Neural cell (in vitro differentiated cells): Measurements from ENCODE around the gene ANAPC2. TPM values are rescaled to one million over a fixed set of nuclear protein-coding genes. Genes with fewer than 3 reads are reported as not detected.

ENCODE experiments used
- H2AFZ ChIP-seq: fragments of 200-600, 300-800 bp; sonication (generic), shearing (Covaris generic); 2 replicates; pipeline ENCODE4 v1.6.0; 2014; ENCODE audit warnings: low read depth, mild to moderate bottlenecking, antibody characterized with exemption, low read length, moderate library complexity
- H3F3A ChIP-seq: fragments of 200-600 bp; shearing (Covaris generic); 2 replicates; pipeline ENCODE4 v1.6.1; 2016; ENCODE audit warnings: mild to moderate bottlenecking, moderate library complexity, mixed read lengths, antibody characterized with exemption, low read length; ENCODE audit not compliant: insufficient read depth, poor library complexity, severe bottlenecking
- H3K27ac ChIP-seq: fragments of 200-600, 300-800 bp; sonication (generic), shearing (Covaris generic); 2 replicates; pipeline ENCODE4 v1.5.1; 2014; ENCODE audit warnings: mild to moderate bottlenecking, low read length, moderate library complexity
- H3K27me3 ChIP-seq: fragments of 300-800, 200-600 bp; sonication (generic), shearing (Covaris generic); 2 replicates; pipeline ENCODE4 v1.6.0; 2014; ENCODE audit warnings: mild to moderate bottlenecking, low read depth, low read length, moderate library complexity; ENCODE audit not compliant: insufficient read depth
- H3K36me3 ChIP-seq: fragments of 300-800, 200-600 bp; sonication (generic), shearing (Covaris generic); 2 replicates; pipeline ENCODE4 v1.5.1; 2014; ENCODE audit warnings: mild to moderate bottlenecking, antibody characterized with exemption, low read length, moderate library complexity; ENCODE audit not compliant: insufficient read depth
- H3K4me2 ChIP-seq: fragments of 300-800, 200-600 bp; sonication (generic), shearing (Covaris generic); 2 replicates; pipeline ENCODE4 v1.6.0; 2014; ENCODE audit warnings: mild to moderate bottlenecking, low read length
- H3K4me3 ChIP-seq: fragments of 300-800, 200-600 bp; sonication (generic), shearing (Covaris generic); 2 replicates; pipeline ENCODE4 v1.5.1; 2014; ENCODE audit warnings: mild to moderate bottlenecking, low read length, moderate library complexity
- H3K79me2 ChIP-seq: fragments of 200-600 bp; shearing (Covaris generic); replicated peaks from 2 replicates; pipeline ENCODE4 v1.6.0; 2014; ENCODE audit warnings: mild to moderate bottlenecking, low read length, moderate library complexity; ENCODE audit not compliant: insufficient read depth
- H3K9ac ChIP-seq: fragments of 300-800, 200-600 bp; sonication (generic), shearing (Covaris generic); 2 replicates; pipeline ENCODE4 v1.6.1; 2016; ENCODE audit warnings: mild to moderate bottlenecking, low read length, mixed read lengths
- H3K9me2 ChIP-seq: fragments of 200-600 bp; shearing (Covaris generic); 2 replicates; pipeline ENCODE4 v1.6.1; 2016; ENCODE audit warnings: mild to moderate bottlenecking, low read length, mixed read lengths; ENCODE audit not compliant: insufficient read depth
- H3K9me3 ChIP-seq: fragments of 200-600, 300-800 bp; sonication (generic), shearing (Covaris generic); 2 replicates; pipeline ENCODE4 v1.6.1; 2016; ENCODE audit warnings: mild to moderate bottlenecking, mixed run types, low read length, moderate library complexity, mixed read lengths
- H4K20me1 ChIP-seq: fragments of 200-600 bp; shearing (Covaris generic); 2 replicates; pipeline ENCODE4 v1.6.1; 2016; ENCODE audit warnings: mild to moderate bottlenecking, mixed run types; ENCODE audit not compliant: insufficient read depth
- EP300 ChIP-seq: fragments of 450-650 bp; conservative IDR thresholded peaks from 2 replicates; pipeline ENCODE4 v1.6.1; 2014; ENCODE audit warnings: antibody characterized with exemption, mild to moderate bottlenecking, moderate library complexity; ENCODE audit not compliant: poor library complexity, severe bottlenecking
- EZH2 ChIP-seq: fragments of 200-600, 300-800 bp; shearing (Covaris generic), sonication (generic); IDR thresholded peaks from 2 replicates; pipeline ENCODE4 v1.6.1; 2014; ENCODE audit warnings: antibody characterized with exemption, low read length, borderline replicate concordance, mild to moderate bottlenecking; ENCODE audit not compliant: insufficient read depth, poor library complexity, severe bottlenecking
- MXI1 ChIP-seq: fragments of 450-650 bp; conservative IDR thresholded peaks from 2 replicates; pipeline ENCODE4 v1.6.1; 2014; ENCODE audit warnings: antibody characterized with exemption, mild to moderate bottlenecking; ENCODE audit not compliant: poor library complexity, severe bottlenecking
- POLR2AphosphoS5 ChIP-seq: IDR thresholded peaks from 2 replicates; pipeline ENCODE4 v1.6.1; 2012
- RAD21 ChIP-seq: fragments of 450-650 bp; conservative IDR thresholded peaks from 2 replicates; pipeline ENCODE4 v1.6.1; 2014; ENCODE audit warnings: antibody characterized with exemption, mild to moderate bottlenecking, moderate library complexity
- SMC3 ChIP-seq: fragments of 450-650 bp; conservative IDR thresholded peaks from 2 replicates; pipeline ENCODE4 v1.6.1; 2014; ENCODE audit warnings: antibody characterized with exemption, mild to moderate bottlenecking, moderate library complexity; ENCODE audit not compliant: poor library complexity
- TAF1 ChIP-seq: IDR thresholded peaks from 2 replicates; pipeline ENCODE4 v1.6.1; 2012; ENCODE audit warnings: low read depth
- polyA plus RNA-seq: library from polyadenylated mRNA; depleted of rRNA; stranded (reverse); fragments of >200 nt; gene quantifications from 2 replicates; pipeline ENCODE4 v1.2.3, GENCODE V29; 2014
- TF ChIP-seq, protein P1 (sequence below): fragments of 450-650 bp; IDR thresholded peaks from 2 replicates; pipeline ENCODE4 v1.5.1; 2014; ENCODE audit warnings: antibody characterized with exemption, mild to moderate bottlenecking, moderate library complexity; ENCODE audit not compliant: poor library complexity, severe bottlenecking
- TF ChIP-seq, protein P2 (sequence below): IDR thresholded peaks from 2 replicates; pipeline ENCODE4 v1.6.1; 2012; ENCODE audit warnings: borderline replicate concordance

The ANAPC2 gene
- polyA plus RNA-seq, 1 donor from 2014 or later = 38.1 TPM

DNA sequence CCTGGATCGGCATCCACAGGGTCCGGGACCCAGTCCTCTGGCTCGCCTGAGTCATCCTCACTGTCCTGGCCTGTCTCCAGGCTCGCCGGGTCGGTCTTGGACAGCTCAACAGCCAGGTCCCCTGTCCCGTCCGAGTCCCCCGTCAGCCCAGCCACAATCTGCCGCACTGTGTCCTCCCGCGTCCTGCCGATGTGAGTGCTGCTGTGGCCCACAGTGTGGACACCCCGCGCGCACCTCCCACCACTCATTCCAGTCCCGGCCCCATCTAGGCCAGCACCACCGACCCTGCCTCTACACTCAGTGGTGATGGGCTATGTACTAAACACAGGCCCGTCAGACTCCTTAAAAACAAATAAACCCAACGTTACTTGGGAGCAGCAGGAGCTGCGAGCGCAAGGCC is 6.7 kb downstream of the ANAPC2 start:
- H3K36me3 ChIP-seq = no peaks in the 10 kb centered on the region
- no peaks in the 10 kb centered on the region for H4K20me1 ChIP-seq
- H3F3A ChIP-seq = no peaks in the 10 kb centered on the region
- H3K27ac ChIP-seq = no peak overlapping the region
- no peaks in the 10 kb centered on the region for H3K9me2 ChIP-seq
- no peaks in the 10 kb centered on the region for H3K79me2 ChIP-seq
- TF ChIP-seq SMC3 (no peak), MXI1 (no peak)
- TF ChIP-seq, protein P1, sequence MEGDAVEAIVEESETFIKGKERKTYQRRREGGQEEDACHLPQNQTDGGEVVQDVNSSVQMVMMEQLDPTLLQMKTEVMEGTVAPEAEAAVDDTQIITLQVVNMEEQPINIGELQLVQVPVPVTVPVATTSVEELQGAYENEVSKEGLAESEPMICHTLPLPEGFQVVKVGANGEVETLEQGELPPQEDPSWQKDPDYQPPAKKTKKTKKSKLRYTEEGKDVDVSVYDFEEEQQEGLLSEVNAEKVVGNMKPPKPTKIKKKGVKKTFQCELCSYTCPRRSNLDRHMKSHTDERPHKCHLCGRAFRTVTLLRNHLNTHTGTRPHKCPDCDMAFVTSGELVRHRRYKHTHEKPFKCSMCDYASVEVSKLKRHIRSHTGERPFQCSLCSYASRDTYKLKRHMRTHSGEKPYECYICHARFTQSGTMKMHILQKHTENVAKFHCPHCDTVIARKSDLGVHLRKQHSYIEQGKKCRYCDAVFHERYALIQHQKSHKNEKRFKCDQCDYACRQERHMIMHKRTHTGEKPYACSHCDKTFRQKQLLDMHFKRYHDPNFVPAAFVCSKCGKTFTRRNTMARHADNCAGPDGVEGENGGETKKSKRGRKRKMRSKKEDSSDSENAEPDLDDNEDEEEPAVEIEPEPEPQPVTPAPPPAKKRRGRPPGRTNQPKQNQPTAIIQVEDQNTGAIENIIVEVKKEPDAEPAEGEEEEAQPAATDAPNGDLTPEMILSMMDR = no peak
- no peak overlapping the region for H3K4me3 ChIP-seq
- H3K4me2 ChIP-seq = no peak overlapping the region
- H3K9me3 ChIP-seq = no peaks in the 10 kb centered on the region
- H3K27me3 ChIP-seq = no peaks in the 10 kb centered on the region
- H2AFZ ChIP-seq = no peak overlapping the region
- no peak overlapping the region for H3K9ac ChIP-seq

DNA sequence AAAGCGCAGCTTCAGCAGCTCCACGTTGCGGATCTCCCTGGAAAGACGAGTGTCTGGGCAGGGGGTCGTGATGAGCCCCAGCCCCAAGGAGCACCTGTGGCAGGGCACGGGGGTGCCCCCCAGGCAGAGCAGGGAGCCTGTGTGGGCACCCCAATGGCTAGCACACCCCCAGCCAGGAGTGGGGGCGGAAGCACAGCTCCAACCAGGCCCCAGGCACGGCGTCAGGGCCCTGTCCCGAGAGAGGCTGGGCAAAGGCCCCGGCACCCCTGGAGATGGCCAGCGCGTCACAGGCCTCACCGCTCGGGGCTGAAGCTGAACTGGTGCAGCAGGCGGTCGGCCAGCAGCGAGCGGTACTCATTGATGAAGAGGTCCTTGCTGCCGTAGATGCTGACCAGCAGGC is 7.9 kb downstream of the ANAPC2 start:
- Histone ChIP-seq H2AFZ (no peak overlapping the region), H3K4me2 (no peak overlapping the region), H4K20me1 (no peaks in the 10 kb centered on the region), H3K36me3 (no peaks in the 10 kb centered on the region), H3K9ac (no peak overlapping the region), H3K79me2 (no peaks in the 10 kb centered on the region), H3K4me3 (no peak overlapping the region), H3K27ac (no peak overlapping the region), H3F3A (no peaks in the 10 kb centered on the region), H3K9me2 (no peaks in the 10 kb centered on the region), H3K9me3 (no peaks in the 10 kb centered on the region), H3K27me3 (no peaks in the 10 kb centered on the region)
- TF ChIP-seq EP300 = no peak
- TF ChIP-seq, protein P2, sequence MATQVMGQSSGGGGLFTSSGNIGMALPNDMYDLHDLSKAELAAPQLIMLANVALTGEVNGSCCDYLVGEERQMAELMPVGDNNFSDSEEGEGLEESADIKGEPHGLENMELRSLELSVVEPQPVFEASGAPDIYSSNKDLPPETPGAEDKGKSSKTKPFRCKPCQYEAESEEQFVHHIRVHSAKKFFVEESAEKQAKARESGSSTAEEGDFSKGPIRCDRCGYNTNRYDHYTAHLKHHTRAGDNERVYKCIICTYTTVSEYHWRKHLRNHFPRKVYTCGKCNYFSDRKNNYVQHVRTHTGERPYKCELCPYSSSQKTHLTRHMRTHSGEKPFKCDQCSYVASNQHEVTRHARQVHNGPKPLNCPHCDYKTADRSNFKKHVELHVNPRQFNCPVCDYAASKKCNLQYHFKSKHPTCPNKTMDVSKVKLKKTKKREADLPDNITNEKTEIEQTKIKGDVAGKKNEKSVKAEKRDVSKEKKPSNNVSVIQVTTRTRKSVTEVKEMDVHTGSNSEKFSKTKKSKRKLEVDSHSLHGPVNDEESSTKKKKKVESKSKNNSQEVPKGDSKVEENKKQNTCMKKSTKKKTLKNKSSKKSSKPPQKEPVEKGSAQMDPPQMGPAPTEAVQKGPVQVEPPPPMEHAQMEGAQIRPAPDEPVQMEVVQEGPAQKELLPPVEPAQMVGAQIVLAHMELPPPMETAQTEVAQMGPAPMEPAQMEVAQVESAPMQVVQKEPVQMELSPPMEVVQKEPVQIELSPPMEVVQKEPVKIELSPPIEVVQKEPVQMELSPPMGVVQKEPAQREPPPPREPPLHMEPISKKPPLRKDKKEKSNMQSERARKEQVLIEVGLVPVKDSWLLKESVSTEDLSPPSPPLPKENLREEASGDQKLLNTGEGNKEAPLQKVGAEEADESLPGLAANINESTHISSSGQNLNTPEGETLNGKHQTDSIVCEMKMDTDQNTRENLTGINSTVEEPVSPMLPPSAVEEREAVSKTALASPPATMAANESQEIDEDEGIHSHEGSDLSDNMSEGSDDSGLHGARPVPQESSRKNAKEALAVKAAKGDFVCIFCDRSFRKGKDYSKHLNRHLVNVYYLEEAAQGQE = no peak
- no peak for TF ChIP-seq EZH2
- TF ChIP-seq RAD21 = no peak
- TF ChIP-seq MXI1 = no peak
- TF ChIP-seq POLR2AphosphoS5 = no peak
- no peak for TF ChIP-seq SMC3
- TF ChIP-seq, protein P1 = no peak
- TF ChIP-seq TAF1 = no peak
